PFSK-1 (cell line): ENCODE measurements around the gene HEXB.

Experiments
- FOXP2 ChIP-seq: optimal IDR thresholded peaks from 2 replicates; pipeline ENCODE3; 2011; ENCODE audit warnings: borderline replicate concordance, control low read depth, inconsistent platforms; ENCODE audit not compliant: insufficient read depth; ENCODE audit errors: extremely low read length, extremely low read depth
- POLR2AphosphoS5 ChIP-seq: IDR thresholded peaks from 2 replicates; pipeline ENCODE4 v1.6.1; 2012; ENCODE audit warnings: low read depth, mild to moderate bottlenecking, control low read depth, low read length, moderate library complexity
- REST ChIP-seq, 2 experiments: IDR thresholded peaks; 2 replicates each; pipeline versions ENCODE4 v1.6.1 to v1.8.0; 2011 to 2012; ENCODE audit warnings: low read depth in 2 of 2, low read length in 2 of 2, control low read depth in 1 of 2, inconsistent platforms in 1 of 2, mild to moderate bottlenecking in 1 of 2, moderate library complexity in 1 of 2; ENCODE audit not compliant: insufficient read depth in 1 of 2
- SIN3A ChIP-seq: IDR thresholded peaks from 2 replicates; pipeline ENCODE4 v1.6.1; 2012; ENCODE audit warnings: mild to moderate bottlenecking, low read length, moderate library complexity, borderline replicate concordance; ENCODE audit not compliant: insufficient read depth
- TAF1 ChIP-seq: IDR thresholded peaks from 2 replicates; pipeline ENCODE4 v1.6.1; 2012; ENCODE audit warnings: low read length, control low read depth, borderline replicate concordance; ENCODE audit not compliant: insufficient read depth

HEXB gene

GRCh38 chr5:74649421-74649973, 35.5 kb upstream of the HEXB start:
- TF ChIP-seq POLR2AphosphoS5, result no peak

- no peak for TF ChIP-seq REST (IDR thresholded peaks at IDR 0.05; ENCODE audit: insufficient read depth in 1 of 2, low read depth in 2 of 2, low read length in 2 of 2)
- no peak for TF ChIP-seq SIN3A
- TF ChIP-seq FOXP2, result no peak
- no peak for TF ChIP-seq POLR2AphosphoS5
- TF ChIP-seq TAF1, result no peak
These were observed 33.3 kb upstream of the HEXB start for GRCh38 chr5:74651710-74652109.

- TF ChIP-seq POLR2AphosphoS5, result no peak
- no peak for TF ChIP-seq FOXP2
- no peak for TF ChIP-seq REST (IDR thresholded peaks at IDR 0.05; ENCODE audit: insufficient read depth in 1 of 2, low read depth in 2 of 2, low read length in 2 of 2)
- no peak for TF ChIP-seq SIN3A
- no peak for TF ChIP-seq TAF1
These were observed 32.5 kb upstream of the HEXB start for GRCh38 chr5:74652576-74652975.

GRCh38 chr5:74653991-74654390, 31.0 kb upstream of the HEXB start:
- TF ChIP-seq REST (IDR thresholded peaks at IDR 0.05; ENCODE audit: insufficient read depth in 1 of 2, low read depth in 2 of 2, low read length in 2 of 2) (no peak), TAF1 (no peak)

GRCh38 chr5:74655206-74655605, 29.8 kb upstream of the HEXB start:
- TF ChIP-seq SIN3A (no peak), POLR2AphosphoS5 (no peak), FOXP2 (no peak), REST (IDR thresholded peaks at IDR 0.05; ENCODE audit: insufficient read depth in 1 of 2, low read depth in 2 of 2, low read length in 2 of 2) (no peak), TAF1 (no peak)
